ENCODE measurements around the gene POLDIP2. TPM values are rescaled to one million over a fixed set of nuclear protein-coding genes. Genes with fewer than 3 reads are reported as not detected.

The POLDIP2 gene
- total RNA-seq, 6 donors from 2014 or later, result 50.3 to 74.5 (median 60.0) TPM

- ATAC-seq (ENCODE audit: low FRiP score in 2 of 2) (no peak), DNase-seq (no peak)
- Histone ChIP-seq H3K4me3 (no peak overlapping the region), H3K4me1 (peaks cover 12 to 32% (median 18%) of the 10 kb centered on the region in 4 donors), H3K27me3 (no peaks in the 10 kb centered on the region), H3K27ac (peak overlapping the region in 1 of 4 donors; percentile 33), H3K9me3 (no peaks in the 10 kb centered on the region), H3K36me3 (peaks cover 0 to 12% (median 3%) of the 10 kb centered on the region in 4 donors)
- 91 to 94% methylated on average over 2 to 5 of the region's 5 CpGs for WGBS, 2 donors
- TF ChIP-seq CTCF (IDR thresholded peaks at IDR 0.05) (no peak), POLR2A (IDR thresholded peaks at IDR 0.05) (no peak), POLR2AphosphoS5 (IDR thresholded peaks at IDR 0.05) (no peak)
Observed at GRCh38 chr17:28404461-28404811, 47.1 kb upstream of the POLDIP2 start.

- TF ChIP-seq POLR2A (IDR thresholded peaks at IDR 0.05), result no peak
- no peak for TF ChIP-seq CTCF (IDR thresholded peaks at IDR 0.05)
- no peak for TF ChIP-seq POLR2AphosphoS5 (IDR thresholded peaks at IDR 0.05)
- no peak for TF ChIP-seq EP300 (IDR thresholded peaks at IDR 0.05)
- ATAC-seq (ENCODE audit: low FRiP score in 2 of 2), result no peak
- WGBS, 2 donors, result 64 to 70% methylated on average over 2 of the region's 2 CpGs
Observed at GRCh38 chr17:28404007-28404406, 46.7 kb upstream of the POLDIP2 start.

GRCh38 chr17:28402844-28403243 is 45.5 kb upstream of the POLDIP2 start:
- ATAC-seq (ENCODE audit: low FRiP score in 2 of 2) (no peak), DNase-seq (no peak)
- Histone ChIP-seq H3K9me3 (no peaks in the 10 kb centered on the region), H3K27ac (no peak overlapping the region), H3K27me3 (no peaks in the 10 kb centered on the region), H3K4me1 (peaks cover 13 to 32% (median 18%) of the 10 kb centered on the region in 4 donors), H3K36me3 (peaks cover 0 to 26% (median 3%) of the 10 kb centered on the region in 4 donors), H3K4me3 (no peak overlapping the region)
- 87 to 90% methylated on average over 6 of the region's 6 CpGs for WGBS, 2 donors
- TF ChIP-seq POLR2AphosphoS5 (IDR thresholded peaks at IDR 0.05) (no peak), EP300 (IDR thresholded peaks at IDR 0.05) (no peak), POLR2A (IDR thresholded peaks at IDR 0.05) (no peak), CTCF (IDR thresholded peaks at IDR 0.05) (no peak)

More at GRCh38 chr17:28404007-28404406, 46.7 kb upstream of the POLDIP2 start:
- H3K27me3 ChIP-seq, result no peaks in the 10 kb centered on the region
- DNase-seq, result no peak
- no peaks in the 10 kb centered on the region for H3K9me3 ChIP-seq
- peaks cover 12 to 32% (median 18%) of the 10 kb centered on the region in 4 donors for H3K4me1 ChIP-seq
- no peak overlapping the region for H3K27ac ChIP-seq
- H3K36me3 ChIP-seq, result peaks cover 0 to 17% (median 3%) of the 10 kb centered on the region in 4 donors
- H3K4me3 ChIP-seq, result no peak overlapping the region

- ATAC-seq (ENCODE audit: low FRiP score in 2 of 2) (no peak), DNase-seq (no peak)
- Histone ChIP-seq H3K36me3 (peaks cover 0 to 29% (median 5%) of the 10 kb centered on the region in 4 donors), H3K4me3 (no peak overlapping the region), H3K4me1 (peaks cover 13 to 32% (median 19%) of the 10 kb centered on the region in 4 donors), H3K27ac (no peak overlapping the region), H3K9me3 (no peaks in the 10 kb centered on the region), H3K27me3 (no peaks in the 10 kb centered on the region)
- WGBS, 2 donors, result 26 to 37% methylated on average over 3 of the region's 3 CpGs
- no peak for TF ChIP-seq POLR2AphosphoS5 (IDR thresholded peaks at IDR 0.05)
- no peak for TF ChIP-seq EP300 (IDR thresholded peaks at IDR 0.05)
- TF ChIP-seq POLR2A (IDR thresholded peaks at IDR 0.05), result no peak
- no peak for TF ChIP-seq CTCF (IDR thresholded peaks at IDR 0.05)
Observed at GRCh38 chr17:28402224-28402630, 44.9 kb upstream of the POLDIP2 start.

GRCh38 chr17:28399808-28400207 is 42.5 kb upstream of the POLDIP2 start:
- no peak for ATAC-seq (ENCODE audit: low FRiP score in 2 of 2)
- Histone ChIP-seq H3K27me3 (no peaks in the 10 kb centered on the region), H3K4me3 (no peak overlapping the region), H3K27ac (no peak overlapping the region), H3K9me3 (no peaks in the 10 kb centered on the region), H3K4me1 (peaks cover 0 to 10% (median 7%) of the 10 kb centered on the region in 4 donors), H3K36me3 (peaks cover 0 to 50% (median 12%) of the 10 kb centered on the region in 4 donors)
- WGBS, 2 donors, result 89 to 94% methylated on average over 4 of the region's 4 CpGs
- no peak for DNase-seq
- no peak for TF ChIP-seq POLR2A (IDR thresholded peaks at IDR 0.05)
- TF ChIP-seq CTCF (IDR thresholded peaks at IDR 0.05), result no peak
- TF ChIP-seq EP300 (IDR thresholded peaks at IDR 0.05), result no peak
- TF ChIP-seq POLR2AphosphoS5 (IDR thresholded peaks at IDR 0.05), result no peak

Measured in upper lobe of left lung (tissue), 6 donors.